HL-60 (cell line): ENCODE measurements around the gene SIPA1L3.

ENCODE experiments used
- DNase-seq, 2 experiments: peaks; one replicate each; pipeline ENCODE4 v3.0.0-alpha.2; 2010 to 2020; ENCODE audit warnings: low read depth in 1 of 2, low spot score in 1 of 2
- H3K27ac ChIP-seq: fragments of 250-450 bp; sonication (Bioruptor Pico); replicated peaks from 2 replicates; pipeline ENCODE4 v1.5.1; 2020; ENCODE audit warnings: mild to moderate bottlenecking, moderate library complexity
- H3K27me3 ChIP-seq: fragments of 250-450 bp; sonication (Bioruptor Pico); 2 replicates; pipeline ENCODE4 v1.5.1; 2021; ENCODE audit warnings: mild to moderate bottlenecking, moderate library complexity; ENCODE audit not compliant: insufficient read depth, poor library complexity, severe bottlenecking
- H3K4me3 ChIP-seq: replicated peaks from 2 replicates; pipeline ENCODE4 v1.5.1; 2011; ENCODE audit warnings: mild to moderate bottlenecking, control low read depth, low read length; ENCODE audit not compliant: insufficient read depth
- CTCF ChIP-seq: IDR thresholded peaks from one replicate; pipeline ENCODE4 v1.5.1; 2011; ENCODE audit warnings: low read length, control low read depth, inconsistent platforms; ENCODE audit not compliant: insufficient read depth
- GABPA ChIP-seq: IDR thresholded peaks from 2 replicates; pipeline ENCODE4 v1.6.1; 2012; ENCODE audit warnings: low read depth
- POLR2AphosphoS5 ChIP-seq: IDR thresholded peaks from 2 replicates; pipeline ENCODE4 v1.6.1; 2012; ENCODE audit warnings: low read depth
- REST ChIP-seq: IDR thresholded peaks from 2 replicates; pipeline ENCODE4 v1.6.1; 2012; ENCODE audit warnings: low read depth; ENCODE audit not compliant: insufficient replicate concordance
- SPI1 ChIP-seq: IDR thresholded peaks from 2 replicates; pipeline ENCODE4 v1.6.1; 2012; ENCODE audit warnings: low read depth, mild to moderate bottlenecking, borderline replicate concordance

The SIPA1L3 gene

DNA sequence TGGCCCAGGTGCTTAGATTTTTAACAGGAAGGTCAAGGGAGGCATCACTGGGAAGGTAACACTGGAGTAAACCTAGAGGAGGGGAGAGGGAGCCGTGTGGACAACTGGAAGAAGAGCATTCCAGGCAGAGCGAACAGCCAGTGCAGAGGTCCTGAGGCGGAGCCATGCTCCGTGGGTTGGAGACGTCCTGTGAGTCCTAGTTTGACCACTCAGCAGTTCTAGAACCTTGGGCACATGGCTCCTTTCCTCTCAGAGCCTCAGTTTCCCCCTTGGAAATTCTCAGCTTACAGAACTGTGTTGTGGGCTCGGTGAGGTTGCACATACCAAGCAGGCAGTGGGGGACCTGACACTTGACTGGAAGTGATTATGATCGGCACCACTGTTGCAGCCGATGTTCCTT is 186.1 kb downstream of the SIPA1L3 start:
- H3K27me3 ChIP-seq = no peaks in the 10 kb centered on the region
- DNase-seq = no peak
- no peak overlapping the region for H3K27ac ChIP-seq
- TF ChIP-seq POLR2AphosphoS5 (no peak), SPI1 (no peak), GABPA (no peak), CTCF (no peak), REST (no peak)
- H3K4me3 ChIP-seq = no peak overlapping the region

- TF ChIP-seq POLR2AphosphoS5 (no peak), GABPA (no peak), CTCF (no peak), SPI1 (no peak), REST (no peak)
Observed at GRCh38 chr19:38093587-38093986, 186.6 kb downstream of the SIPA1L3 start.

GRCh38 chr19:38095411-38096308 is 188.7 kb downstream of the SIPA1L3 start:
- Histone ChIP-seq H3K27me3 (no peaks in the 10 kb centered on the region), H3K27ac (no peak overlapping the region), H3K4me3 (no peak overlapping the region)
- TF ChIP-seq CTCF (peak; percentile 84), SPI1 (0 out of 2 replicates have a peak, but pooled peaks have one; percentile 1), GABPA (no peak)
- DNase-seq = peak; percentile 22 to 68

More at GRCh38 chr19:38093587-38093986, 186.6 kb downstream of the SIPA1L3 start:
- no peak overlapping the region for H3K27ac ChIP-seq
- no peak for DNase-seq
- H3K4me3 ChIP-seq = no peak overlapping the region
- no peaks in the 10 kb centered on the region for H3K27me3 ChIP-seq
